ENCODE data around the gene GLIS1.

GLIS1 gene

DNA sequence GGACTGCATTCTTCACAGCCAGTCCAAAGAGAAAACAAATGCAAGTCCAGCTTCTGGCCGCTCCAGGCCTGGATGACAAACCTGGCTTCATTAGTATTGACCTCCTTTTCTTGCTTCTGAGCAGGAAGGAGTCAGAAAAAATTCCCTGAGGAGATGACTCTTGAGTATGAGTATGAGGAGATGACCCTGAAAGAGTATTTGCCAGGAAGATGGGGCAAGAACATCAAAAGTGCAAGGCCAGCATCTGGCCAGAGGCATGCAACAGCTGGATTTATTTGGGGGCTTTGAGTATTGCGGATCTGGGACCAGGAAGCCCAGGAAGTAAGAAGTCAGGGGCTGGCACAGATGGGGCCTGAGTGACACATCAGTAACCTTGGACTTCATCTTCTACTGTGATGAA is 113.9 kb downstream of the GLIS1 start:
- H3K4me2 ChIP-seq (ENCODE audit: low read depth, low read length, poor library complexity, severe bottlenecking), result no peak overlapping the region
- no peak overlapping the region for H3K4me3 ChIP-seq (ENCODE audit: low read length, poor library complexity, severe bottlenecking)
- H3F3A ChIP-seq (ENCODE audit: low read depth), result no peaks in the 10 kb centered on the region
- no peak overlapping the region for H2AFZ ChIP-seq (ENCODE audit: low read length)
- no peaks in the 10 kb centered on the region for H3K9me3 ChIP-seq (ENCODE audit: insufficient read depth, low read depth, low read length)
- no peaks in the 10 kb centered on the region for H4K20me1 ChIP-seq (ENCODE audit: insufficient read depth, low read length, poor library complexity, severe bottlenecking)
- H3K36me3 ChIP-seq (ENCODE audit: insufficient read depth, low read length), result no peaks in the 10 kb centered on the region
- H3K9ac ChIP-seq (ENCODE audit: low read depth, low read length, poor library complexity, severe bottlenecking), result no peak overlapping the region
- TF ChIP-seq EZH2phosphoT487 (IDR thresholded peaks at IDR 0.05; ENCODE audit: borderline replicate concordance), result no peak
- TF ChIP-seq, protein P1, sequence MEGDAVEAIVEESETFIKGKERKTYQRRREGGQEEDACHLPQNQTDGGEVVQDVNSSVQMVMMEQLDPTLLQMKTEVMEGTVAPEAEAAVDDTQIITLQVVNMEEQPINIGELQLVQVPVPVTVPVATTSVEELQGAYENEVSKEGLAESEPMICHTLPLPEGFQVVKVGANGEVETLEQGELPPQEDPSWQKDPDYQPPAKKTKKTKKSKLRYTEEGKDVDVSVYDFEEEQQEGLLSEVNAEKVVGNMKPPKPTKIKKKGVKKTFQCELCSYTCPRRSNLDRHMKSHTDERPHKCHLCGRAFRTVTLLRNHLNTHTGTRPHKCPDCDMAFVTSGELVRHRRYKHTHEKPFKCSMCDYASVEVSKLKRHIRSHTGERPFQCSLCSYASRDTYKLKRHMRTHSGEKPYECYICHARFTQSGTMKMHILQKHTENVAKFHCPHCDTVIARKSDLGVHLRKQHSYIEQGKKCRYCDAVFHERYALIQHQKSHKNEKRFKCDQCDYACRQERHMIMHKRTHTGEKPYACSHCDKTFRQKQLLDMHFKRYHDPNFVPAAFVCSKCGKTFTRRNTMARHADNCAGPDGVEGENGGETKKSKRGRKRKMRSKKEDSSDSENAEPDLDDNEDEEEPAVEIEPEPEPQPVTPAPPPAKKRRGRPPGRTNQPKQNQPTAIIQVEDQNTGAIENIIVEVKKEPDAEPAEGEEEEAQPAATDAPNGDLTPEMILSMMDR (conservative IDR thresholded peaks at IDR 0.05; ENCODE audit: low read length), result no peak
- H3K79me2 ChIP-seq (ENCODE audit: insufficient read depth, low read length), result no peaks in the 10 kb centered on the region
- no peaks in the 10 kb centered on the region for H3K4me1 ChIP-seq (ENCODE audit: insufficient read depth, low read length, poor library complexity, severe bottlenecking)
- no peaks in the 10 kb centered on the region for H3K27me3 ChIP-seq (ENCODE audit: insufficient read depth, low read length, poor library complexity, severe bottlenecking)
- H3K9me2 ChIP-seq (replicated peaks; ENCODE audit: low read depth, low read length), result no peaks in the 10 kb centered on the region

DNA sequence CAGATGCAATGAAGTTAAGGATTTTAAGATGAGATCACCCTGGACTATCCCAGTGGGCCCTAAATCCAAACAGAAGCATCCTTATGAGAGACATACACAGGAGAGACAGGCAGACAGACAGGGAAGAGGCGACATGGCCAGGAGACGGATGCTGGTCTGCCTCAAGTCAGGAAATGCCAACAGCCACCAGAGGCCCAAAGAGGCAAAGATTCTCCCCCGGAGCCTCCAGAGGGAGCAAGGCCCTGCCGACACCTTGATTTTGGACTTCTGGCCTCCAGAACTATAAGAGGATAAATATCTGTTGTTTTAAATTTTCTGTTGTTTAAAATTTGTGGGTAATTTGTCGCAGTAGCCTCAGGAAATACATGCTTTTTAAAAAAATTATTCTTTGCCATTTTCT is 116.4 kb downstream of the GLIS1 start:
- Histone ChIP-seq H3K4me1 (ENCODE audit: insufficient read depth, low read length, poor library complexity, severe bottlenecking) (peaks cover 10% of the 10 kb centered on the region), H2AFZ (ENCODE audit: low read length) (no peak overlapping the region), H3K27me3 (ENCODE audit: insufficient read depth, low read length, poor library complexity, severe bottlenecking) (no peaks in the 10 kb centered on the region), H3K79me2 (ENCODE audit: insufficient read depth, low read length) (no peaks in the 10 kb centered on the region), H3K4me2 (ENCODE audit: low read depth, low read length, poor library complexity, severe bottlenecking) (no peak overlapping the region), H3F3A (ENCODE audit: low read depth) (no peaks in the 10 kb centered on the region), H3K36me3 (ENCODE audit: insufficient read depth, low read length) (no peaks in the 10 kb centered on the region), H3K9me3 (ENCODE audit: insufficient read depth, low read depth, low read length) (no peaks in the 10 kb centered on the region), H3K4me3 (ENCODE audit: low read length, poor library complexity, severe bottlenecking) (no peak overlapping the region), H3K9me2 (replicated peaks; ENCODE audit: low read depth, low read length) (no peaks in the 10 kb centered on the region), H4K20me1 (ENCODE audit: insufficient read depth, low read length, poor library complexity, severe bottlenecking) (no peaks in the 10 kb centered on the region), H3K9ac (ENCODE audit: low read depth, low read length, poor library complexity, severe bottlenecking) (no peak overlapping the region)
- TF ChIP-seq, protein P1 (conservative IDR thresholded peaks at IDR 0.05; ENCODE audit: low read length), result no peak
- no peak for TF ChIP-seq EZH2phosphoT487 (IDR thresholded peaks at IDR 0.05; ENCODE audit: borderline replicate concordance)

DNA sequence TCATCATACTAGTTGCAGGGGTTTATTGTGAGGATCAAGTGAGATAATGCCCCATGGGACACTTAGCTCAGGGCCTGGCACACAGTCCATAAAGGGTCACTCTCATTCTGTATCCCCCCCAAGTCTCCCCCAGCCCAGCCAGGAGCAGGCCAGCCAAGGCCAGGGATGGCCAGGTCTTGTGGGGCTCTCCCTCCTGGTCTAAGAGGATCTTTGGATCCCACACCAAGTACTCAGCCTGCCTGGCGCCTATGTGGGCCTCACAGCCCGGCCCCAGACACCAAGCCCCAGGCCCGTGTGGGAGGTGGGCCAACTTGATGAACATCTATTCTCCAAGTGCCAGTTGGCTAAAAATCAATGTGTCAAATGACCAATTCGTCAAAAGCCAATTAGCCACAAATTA is 117.8 kb downstream of the GLIS1 start:
- Histone ChIP-seq H3K4me3 (ENCODE audit: low read length, poor library complexity, severe bottlenecking) (no peak overlapping the region), H3K79me2 (ENCODE audit: insufficient read depth, low read length) (no peaks in the 10 kb centered on the region), H2AFZ (ENCODE audit: low read length) (no peak overlapping the region), H3K4me1 (ENCODE audit: insufficient read depth, low read length, poor library complexity, severe bottlenecking) (peaks cover 10% of the 10 kb centered on the region), H3K9me3 (ENCODE audit: insufficient read depth, low read depth, low read length) (no peaks in the 10 kb centered on the region), H3K9ac (ENCODE audit: low read depth, low read length, poor library complexity, severe bottlenecking) (no peak overlapping the region), H3K9me2 (replicated peaks; ENCODE audit: low read depth, low read length) (no peaks in the 10 kb centered on the region), H3K27me3 (ENCODE audit: insufficient read depth, low read length, poor library complexity, severe bottlenecking) (no peaks in the 10 kb centered on the region), H3K4me2 (ENCODE audit: low read depth, low read length, poor library complexity, severe bottlenecking) (no peak overlapping the region), H4K20me1 (ENCODE audit: insufficient read depth, low read length, poor library complexity, severe bottlenecking) (no peaks in the 10 kb centered on the region), H3K36me3 (ENCODE audit: insufficient read depth, low read length) (no peaks in the 10 kb centered on the region), H3F3A (ENCODE audit: low read depth) (no peaks in the 10 kb centered on the region)
- no peak for TF ChIP-seq EZH2phosphoT487 (IDR thresholded peaks at IDR 0.05; ENCODE audit: borderline replicate concordance)
- TF ChIP-seq, protein P1 (conservative IDR thresholded peaks at IDR 0.05; ENCODE audit: low read length), result no peak
